ENCODE measurements around the gene ORC1. TPM values are rescaled to one million over a fixed set of nuclear protein-coding genes. Genes with fewer than 3 reads are reported as not detected.

The ORC1 gene
- total RNA-seq, 1 experiment from 2014 or later, result 14.3 TPM

- Histone ChIP-seq H3K9me3 (ENCODE audit: control insufficient read depth, insufficient read depth, low read depth, low read length) (no peaks in the 10 kb centered on the region), H3K27ac (ENCODE audit: low read length) (no peak overlapping the region), H3K4me1 (ENCODE audit: control insufficient read depth, insufficient read depth, low read length) (no peaks in the 10 kb centered on the region), H3K36me3 (ENCODE audit: control insufficient read depth, insufficient read depth, low read length) (peaks cover 4% of the 10 kb centered on the region; the same call in 1 of the 2 replicates), H3K4me3 (ENCODE audit: low read depth in 2 of 2, low read length in 2 of 2) (no peak overlapping the region), H3K27me3 (ENCODE audit: control insufficient read depth, insufficient read depth, low read length) (no peaks in the 10 kb centered on the region)
- CTCF ChIA-PET, result no interaction called here
- DNase-seq (ENCODE audit: low read depth, low spot score), result no peak
- TF ChIP-seq SIN3A (IDR thresholded peaks at IDR 0.05; ENCODE audit: borderline replicate concordance, insufficient read depth, low read depth, low read length), result no peak
- no peak for TF ChIP-seq CTCF (IDR thresholded peaks at IDR 0.05)
- TF ChIP-seq TCF7L2 (IDR thresholded peaks at IDR 0.05; ENCODE audit: low read depth, low read length), result no peak
- in situ Hi-C loops (cut with HindIII; ENCODE audit: low pct_unique_long_range_greater_than_20kb, low sequenced_read_pairs) (no loop called here), intact Hi-C loops (cut with micrococcal nuclease; ENCODE audit: unreplicated experiment) (no loop called here)
- BruUV-seq (replicated peaks), result no TSS peak
- POLR2A ChIA-PET, result no interaction called here
- ATAC-seq, result no peak
These were observed 11.0 kb downstream of the ORC1 start for GRCh38 chr1:52393174-52393573.

- ATAC-seq, result no peak
- BruUV-seq (replicated peaks), result no TSS peak
These were observed 17.8 kb downstream of the ORC1 start for GRCh38 chr1:52386458-52386857.

More at GRCh38 chr1:52386458-52386857, 17.8 kb downstream of the ORC1 start:
- no peaks in the 10 kb centered on the region for H3K27me3 ChIP-seq (ENCODE audit: control insufficient read depth, insufficient read depth, low read length)
- DNase-seq (ENCODE audit: low read depth, low spot score), result no peak
- H3K36me3 ChIP-seq (ENCODE audit: control insufficient read depth, insufficient read depth, low read length), result peaks cover 4% of the 10 kb centered on the region; the same call in 1 of the 2 replicates
- POLR2A ChIA-PET, result no interaction called here
- no peaks in the 10 kb centered on the region for H3K9me3 ChIP-seq (ENCODE audit: control insufficient read depth, insufficient read depth, low read depth, low read length)
- TF ChIP-seq CTCF (IDR thresholded peaks at IDR 0.05) (no peak), REST (IDR thresholded peaks at IDR 0.05; ENCODE audit: insufficient read depth in 1 of 2, low read depth in 2 of 2, low read length in 1 of 2) (no peak), POLR2AphosphoS5 (IDR thresholded peaks at IDR 0.05; ENCODE audit: low read depth, low read length) (no peak), SIN3A (IDR thresholded peaks at IDR 0.05; ENCODE audit: borderline replicate concordance, insufficient read depth, low read depth, low read length) (no peak), TCF7L2 (IDR thresholded peaks at IDR 0.05; ENCODE audit: low read depth, low read length) (no peak)
- CTCF ChIA-PET, result no interaction called here
- intact Hi-C loops (cut with micrococcal nuclease; ENCODE audit: unreplicated experiment), result no loop called here
- in situ Hi-C loops (cut with HindIII; ENCODE audit: low pct_unique_long_range_greater_than_20kb, low sequenced_read_pairs), result no loop called here
- no peaks in the 10 kb centered on the region for H3K4me1 ChIP-seq (ENCODE audit: control insufficient read depth, insufficient read depth, low read length)
- no peak overlapping the region for H3K27ac ChIP-seq (ENCODE audit: low read length)
- no peak overlapping the region for H3K4me3 ChIP-seq (ENCODE audit: low read depth in 2 of 2, low read length in 2 of 2)

Measured in Panc1 (cell line).